Umbilical cord (tissue), 2 donors: ENCODE measurements around the gene GGTLC2. TPM values are rescaled to one million over a fixed set of nuclear protein-coding genes. Genes with fewer than 3 reads are reported as not detected.
"Not testable (repeated sequence)": the region's sequence is repeated elsewhere in the genome, so short reads cannot be mapped to it uniquely, and the experiment has no call there.

ENCODE experiments used
- DNase-seq: peaks from one replicate; pipeline ENCODE4 v3.0.0-alpha.2; 2015; ENCODE audit warnings: low spot score
- total RNA-seq: library from RNA; depleted of rRNA; stranded (reverse); fragments of >200 nt; gene quantifications from one replicate; pipeline ENCODE4 v1.2.3, GENCODE V29; 2014; ENCODE audit warnings: low replicate concordance; ENCODE audit not compliant: insufficient read depth

Gene GGTLC2
- total RNA-seq, 1 donor from 2014 or later: not detected

- no peak for DNase-seq
Observed at GRCh38 chr22:22667966-22668880, 23.8 kb downstream of the GGTLC2 start.

GRCh38 chr22:22669093-22669492 lies 24.7 kb downstream of the GGTLC2 start:
- DNase-seq: no peak

GRCh38 chr22:22670076-22670795 lies 25.8 kb downstream of the GGTLC2 start:
- DNase-seq: no peak

GRCh38 chr22:22671506-22671905 lies 27.1 kb downstream of the GGTLC2 start:
- DNase-seq: no peak

GRCh38 chr22:22673099-22673498 lies 28.7 kb downstream of the GGTLC2 start:
- DNase-seq: no peak

- DNase-seq: no peak
Observed at GRCh38 chr22:22673628-22674027, 29.2 kb downstream of the GGTLC2 start.

GRCh38 chr22:22674467-22674866 lies 30.1 kb downstream of the GGTLC2 start:
- DNase-seq: no peak

- no peak for DNase-seq
Observed at GRCh38 chr22:22678970-22679369, 34.6 kb downstream of the GGTLC2 start.

- DNase-seq: no peak
Observed at GRCh38 chr22:22680396-22680795, 36.0 kb downstream of the GGTLC2 start.

GRCh38 chr22:22681221-22681739 lies 36.9 kb downstream of the GGTLC2 start:
- DNase-seq: peak; percentile 40

- no peak for DNase-seq
Observed at GRCh38 chr22:22682196-22682595, 37.8 kb downstream of the GGTLC2 start.

GRCh38 chr22:22682807-22683667 lies 38.6 kb downstream of the GGTLC2 start:
- DNase-seq: no peak

GRCh38 chr22:22683668-22684361 lies 39.4 kb downstream of the GGTLC2 start:
- DNase-seq: no peak

- DNase-seq: peak; percentile 46
Observed at GRCh38 chr22:22684580-22685561, 40.5 kb downstream of the GGTLC2 start.

GRCh38 chr22:22685586-22685985 lies 41.2 kb downstream of the GGTLC2 start:
- DNase-seq: no peak

- not testable (repeated sequence) for DNase-seq
Observed at GRCh38 chr22:22686202-22687115, 42.0 kb downstream of the GGTLC2 start.

GRCh38 chr22:22687638-22688500 lies 43.5 kb downstream of the GGTLC2 start:
- peak; percentile 66 for DNase-seq
